NT2/D1 (cell line): ENCODE results near the gene GLRX.

Experiments used
- SUZ12 ChIP-seq: IDR thresholded peaks from 2 replicates; pipeline ENCODE4 v1.6.1; 2011; ENCODE audit not compliant: insufficient read length, insufficient read depth; ENCODE audit errors: extremely low read depth
- YY1 ChIP-seq: IDR thresholded peaks from 2 replicates; pipeline ENCODE4 v1.6.1; 2011; ENCODE audit not compliant: insufficient read length, insufficient read depth

GRCh38 chr5:95818181-95819147 lies 4.1 kb downstream of the GLRX start:
- no peak for TF ChIP-seq YY1
- TF ChIP-seq SUZ12, result no peak
